ENCODE results near the gene RAB29. TPM values are rescaled to one million over a fixed set of nuclear protein-coding genes. Genes with fewer than 3 reads are reported as not detected.

Gene RAB29
- total RNA-seq, 4 donors from 2014 or later, result 8.3 to 96.6 (median 22.0) TPM

- TF ChIP-seq POLR2A (IDR thresholded peaks at IDR 0.05), result no peak
- no peak for TF ChIP-seq CTCF (IDR thresholded peaks at IDR 0.05)
- no peaks in the 10 kb centered on the region for H3K4me1 ChIP-seq
- no peaks in the 10 kb centered on the region for H3K9me3 ChIP-seq
- H3K27me3 ChIP-seq, result no peaks in the 10 kb centered on the region
- no peak overlapping the region for H3K27ac ChIP-seq
- peaks cover 0 to 20% (median 0%) of the 10 kb centered on the region in 3 donors for H3K36me3 ChIP-seq
- no peak overlapping the region for H3K4me3 ChIP-seq
- no peak for DNase-seq
Observed at GRCh38 chr1:205794011-205794730, 18.9 kb upstream of the RAB29 start.

DNA sequence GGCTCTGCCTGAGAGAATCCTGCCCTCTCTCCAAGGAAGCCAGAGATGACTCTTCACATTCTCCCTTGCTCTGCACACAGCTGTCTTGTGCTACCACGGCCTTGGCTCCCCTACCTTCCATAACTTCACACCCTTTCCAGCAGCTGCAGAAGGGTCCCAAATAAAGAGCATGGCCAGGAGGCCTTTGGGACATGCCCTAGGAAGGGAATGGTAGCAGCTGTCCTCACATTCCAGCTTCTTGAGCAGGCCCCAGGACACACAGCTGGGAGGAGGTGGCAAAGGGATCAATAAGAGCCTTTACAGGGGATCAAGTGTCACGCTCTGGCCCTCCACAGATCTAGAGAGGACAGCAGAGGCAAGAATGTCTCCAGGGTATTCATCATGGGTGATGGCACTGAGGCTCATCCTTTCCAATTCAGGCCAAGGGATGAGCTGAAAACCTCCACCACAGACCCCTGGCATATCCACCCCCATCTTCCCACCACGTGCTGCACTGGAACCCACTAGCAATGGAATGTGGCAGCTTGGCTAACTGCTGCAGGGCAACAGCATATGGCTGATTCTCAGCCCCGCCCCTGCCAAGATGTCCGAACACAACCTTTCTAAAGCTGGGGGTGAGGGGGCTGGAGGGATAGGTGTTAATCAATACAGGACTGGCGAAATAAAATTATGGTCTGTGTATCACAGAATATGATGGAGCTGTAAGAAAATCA, 17.8 kb upstream of the RAB29 start:
- TF ChIP-seq CTCF (IDR thresholded peaks at IDR 0.05) (no peak), POLR2A (IDR thresholded peaks at IDR 0.05) (no peak)
- Histone ChIP-seq H3K36me3 (peaks cover 0 to 14% (median 0%) of the 10 kb centered on the region in 3 donors), H3K9me3 (no peaks in the 10 kb centered on the region), H3K4me1 (no peaks in the 10 kb centered on the region), H3K27me3 (no peaks in the 10 kb centered on the region), H3K27ac (no peak overlapping the region), H3K4me3 (no peak overlapping the region)
- no peak for DNase-seq

GRCh38 chr1:205792481-205792881, 17.2 kb upstream of the RAB29 start:
- Histone ChIP-seq H3K36me3 (peaks cover 0 to 10% (median 0%) of the 10 kb centered on the region in 3 donors), H3K9me3 (no peaks in the 10 kb centered on the region), H3K4me3 (no peak overlapping the region), H3K4me1 (no peaks in the 10 kb centered on the region), H3K27ac (no peak overlapping the region), H3K27me3 (no peaks in the 10 kb centered on the region)
- DNase-seq, result no peak
- TF ChIP-seq POLR2A (IDR thresholded peaks at IDR 0.05) (no peak), CTCF (IDR thresholded peaks at IDR 0.05) (no peak)

GRCh38 chr1:205791568-205792180, 16.4 kb upstream of the RAB29 start:
- Histone ChIP-seq H3K27ac (no peak overlapping the region), H3K4me1 (no peaks in the 10 kb centered on the region), H3K9me3 (no peaks in the 10 kb centered on the region), H3K27me3 (no peaks in the 10 kb centered on the region), H3K4me3 (no peak overlapping the region), H3K36me3 (peaks cover 0 to 4% (median 0%) of the 10 kb centered on the region in 3 donors)
- TF ChIP-seq CTCF (IDR thresholded peaks at IDR 0.05), result peak; percentile 37 to 80 (median 68)
- no peak for TF ChIP-seq POLR2A (IDR thresholded peaks at IDR 0.05)
- DNase-seq, result peak; percentile 63 to 86 (median 63)

GRCh38 chr1:205787287-205787916, 12.1 kb upstream of the RAB29 start:
- H3K27me3 ChIP-seq, result no peaks in the 10 kb centered on the region
- H3K36me3 ChIP-seq, result no peaks in the 10 kb centered on the region
- no peaks in the 10 kb centered on the region for H3K4me1 ChIP-seq
- no peak for DNase-seq
- H3K27ac ChIP-seq, result no peak overlapping the region
- no peaks in the 10 kb centered on the region for H3K9me3 ChIP-seq
- H3K4me3 ChIP-seq, result no peak overlapping the region
- no peak for TF ChIP-seq CTCF (IDR thresholded peaks at IDR 0.05)
- TF ChIP-seq POLR2A (IDR thresholded peaks at IDR 0.05), result no peak

Data from Peyer's patch (tissue), 4 donors.